A549 (cell line): ENCODE data around the gene RMP24.

ENCODE experiments used
- ATAC-seq, 2 experiments: fragments of 200-7000 bp in 1 of 2; fragments of >200 bp in 1 of 2; cut with Nextera tagmentation in 1 of 2; cut with Tn5 transposase in 1 of 2; 3 replicates each; pipeline versions ENCODE4 v1.8.0 to v1.9.1; 2018 to 2020; ENCODE audit warnings: mild to moderate bottlenecking in 1 of 2, moderate library complexity in 1 of 2
- CTCF ChIA-PET: fragments of 300-600 bp; sonication (Branson Sonifier 250); formaldehyde crosslinking; extraction: SDS; loops from one replicate; lab custom pipeline; 2021; ENCODE audit warnings: antibody characterized with exemption, inconsistent platforms; lab: Yijun Ruan, JAX
- POLR2A ChIA-PET: fragments of 350-600 bp; formaldehyde crosslinking; extraction: SDS; loops from one replicate; lab custom pipeline; 2021; ENCODE audit warnings: antibody characterized with exemption, inconsistent platforms; lab: Yijun Ruan, JAX
- DNase-seq, 2 experiments: peaks; one replicate each; pipeline versions ENCODE4 v3.0.0 to v3.0.0-alpha.2; 2011 to 2016; ENCODE audit warnings: low read depth in 1 of 2, low spot score in 1 of 2
- FAIRE-seq: peaks from 2 replicates; lab custom pipeline; 2011; peaks lifted over from hg19 to GRCh38; lab: Jason Lieb, UNC
- H3K27ac ChIP-seq, 2 experiments: fragments of >200 bp; sonication (Bioruptor Twin); formaldehyde crosslinking; 3 replicates each; pipeline ENCODE4 v1.5.1; 2016 to 2017
- H3K4me1 ChIP-seq: fragments of >200 bp; sonication (Bioruptor Twin); formaldehyde crosslinking; 3 replicates; pipeline ENCODE4 v1.6.1; 2016
- H3K4me2 ChIP-seq: fragments of >200 bp; sonication (Bioruptor Twin); formaldehyde crosslinking; 3 replicates; pipeline ENCODE4 v1.6.1; 2016
- H3K4me3 ChIP-seq: fragments of >200 bp; sonication (Bioruptor Twin); formaldehyde crosslinking; 3 replicates; pipeline ENCODE4 v1.5.1; 2016
- H3K9me3 ChIP-seq: fragments of >200 bp; sonication (Bioruptor Twin); formaldehyde crosslinking; 3 replicates; pipeline ENCODE4 v1.6.1; 2016
- BCL3 ChIP-seq: fragments of >200 bp; sonication (Bioruptor Twin); formaldehyde crosslinking; IDR thresholded peaks from 3 replicates; pipeline ENCODE4 v1.6.1; 2016
- BHLHE40 ChIP-seq: IDR thresholded peaks from 2 replicates; pipeline ENCODE4 v1.6.1; 2012; ENCODE audit warnings: low read depth, low read length, inconsistent platforms
- CEBPB ChIP-seq, 2 experiments: fragments of >200 bp in 1 of 2; sonication (Bioruptor Twin) in 1 of 2; formaldehyde crosslinking in 1 of 2; IDR thresholded peaks; 2 replicates each; pipeline ENCODE4 v1.6.1; 2012 to 2016
- CHD4 ChIP-seq: fragments of 200-600 bp; sonication (generic); IDR thresholded peaks from 2 replicates; pipeline ENCODE4 v1.6.1; 2016; ENCODE audit warnings: antibody characterized with exemption, mild to moderate bottlenecking, borderline replicate concordance
- E2F6 ChIP-seq: IDR thresholded peaks from 2 replicates; pipeline ENCODE4 v1.6.1; 2012; ENCODE audit warnings: low read depth, borderline replicate concordance
- EHF ChIP-seq: fragments of 250-450 bp; sonication (Bioruptor Pico); IDR thresholded peaks from 2 replicates; pipeline ENCODE4 v1.5.0; 2020; ENCODE audit warnings: mild to moderate bottlenecking
- EP300 ChIP-seq, 2 experiments: fragments of >200 bp; sonication (Bioruptor Twin); formaldehyde crosslinking; IDR thresholded peaks; 2 replicates in 1 of 2; 3 replicates in 1 of 2; pipeline ENCODE4 v1.6.1; 2016 to 2017
- ESRRA ChIP-seq: fragments of 150-350 bp; IDR thresholded peaks from 2 replicates; pipeline ENCODE4 v1.6.1; 2014; ENCODE audit warnings: mild to moderate bottlenecking, low read length, borderline replicate concordance
- FOXS1 ChIP-seq: fragments of 250-450 bp; sonication (Bioruptor Pico); IDR thresholded peaks from 2 replicates; pipeline ENCODE4 v1.5.0; 2020; ENCODE audit warnings: mild to moderate bottlenecking, moderate library complexity
- GATA3 ChIP-seq: IDR thresholded peaks from 2 replicates; pipeline ENCODE4 v1.6.1; 2012; ENCODE audit warnings: borderline replicate concordance
- HDAC2 ChIP-seq: fragments of 200-600 bp; sonication (generic); IDR thresholded peaks from 2 replicates; pipeline ENCODE4 v1.6.1; 2016
- HES2 ChIP-seq: fragments of >200 bp; sonication (Bioruptor Twin); formaldehyde crosslinking; IDR thresholded peaks from 2 replicates; pipeline ENCODE4 v1.6.1; 2016
- HEYL ChIP-seq: fragments of 250-450 bp; sonication (Bioruptor Pico); IDR thresholded peaks from 2 replicates; pipeline ENCODE4 v1.8.0; 2021; ENCODE audit warnings: mild to moderate bottlenecking, moderate library complexity
- HMGXB4 ChIP-seq: fragments of 250-450 bp; sonication (Bioruptor Pico); IDR thresholded peaks from 2 replicates; pipeline ENCODE4 v1.5.0; 2021; ENCODE audit warnings: mild to moderate bottlenecking, moderate library complexity, borderline replicate concordance
- HOXA7 ChIP-seq: fragments of 250-450 bp; sonication (Bioruptor Pico); IDR thresholded peaks from 2 replicates; pipeline ENCODE4 v1.5.0; 2020; ENCODE audit warnings: mild to moderate bottlenecking, moderate library complexity
- HOXB5 ChIP-seq: fragments of 250-450 bp; sonication (Bioruptor Pico); IDR thresholded peaks from 2 replicates; pipeline ENCODE4 v1.5.0; 2020; ENCODE audit warnings: mild to moderate bottlenecking, moderate library complexity
- JUNB ChIP-seq: fragments of >200 bp; sonication (Bioruptor Twin); formaldehyde crosslinking; IDR thresholded peaks from 2 replicates; pipeline ENCODE4 v1.6.1; 2016
- KDM5A ChIP-seq: fragments of 200-600 bp; sonication (generic); IDR thresholded peaks from 2 replicates; pipeline ENCODE4 v1.6.1; 2016; ENCODE audit warnings: antibody characterized with exemption, mild to moderate bottlenecking
- MAX ChIP-seq: IDR thresholded peaks from 2 replicates; pipeline ENCODE4 v1.6.1; 2012
- MYC ChIP-seq: IDR thresholded peaks from 2 replicates; pipeline ENCODE4 v1.6.1; 2012; ENCODE audit warnings: mild to moderate bottlenecking, inconsistent platforms, low read length, improper control_type of control experiment, borderline replicate concordance
- NFE2L2 ChIP-seq: fragments of 150-350 bp; conservative IDR thresholded peaks from 2 replicates; pipeline ENCODE4 v1.6.1; 2014; ENCODE audit warnings: low read length
- NPAS2 ChIP-seq: fragments of 250-450 bp; sonication (Bioruptor Pico); IDR thresholded peaks from 2 replicates; pipeline ENCODE4 v1.8.0; 2022; ENCODE audit warnings: mild to moderate bottlenecking, moderate library complexity, borderline replicate concordance
- RARB ChIP-seq: fragments of 250-450 bp; sonication (Bioruptor Pico); IDR thresholded peaks from 2 replicates; pipeline ENCODE4 v1.8.0; 2021; ENCODE audit warnings: mild to moderate bottlenecking, moderate library complexity
- RFX5 ChIP-seq: fragments of 450-650 bp; IDR thresholded peaks from 2 replicates; pipeline ENCODE4 v1.7.1; 2014; ENCODE audit warnings: antibody characterized with exemption, mild to moderate bottlenecking, moderate library complexity
- SREBF2 ChIP-seq: fragments of 450-650 bp; IDR thresholded peaks from 2 replicates; pipeline ENCODE4 v1.6.1; 2014; ENCODE audit warnings: mild to moderate bottlenecking, moderate library complexity
- USF2 ChIP-seq: fragments of 450-650 bp; IDR thresholded peaks from 2 replicates; pipeline ENCODE4 v1.6.1; 2014; ENCODE audit warnings: antibody characterized with exemption
- ZSCAN20 ChIP-seq: fragments of 250-450 bp; sonication (Bioruptor Pico); IDR thresholded peaks from 2 replicates; pipeline ENCODE4 v1.8.0; 2022; ENCODE audit warnings: mild to moderate bottlenecking, moderate library complexity
- WGBS: methylation state at CpG from one replicate; pipeline ENCODE4 v1.1.6; 2017; ENCODE audit errors: missing lambda C conversion rate; 5-methylcytosine and 5-hydroxymethylcytosine counted together

The RMP24 gene

GRCh38 chr18:35968278-35968880, 4.1 kb upstream of the RMP24 start:
- TF ChIP-seq HDAC2 = no peak
- TF ChIP-seq GATA3 = no peak
- no peak for TF ChIP-seq EHF (CRISPR knock-in tag)
- TF ChIP-seq RARB (CRISPR knock-in tag) = no peak
- no peak for TF ChIP-seq JUNB
- WGBS = 66% methylated on average over 9 of the region's 9 CpGs
- FAIRE-seq (no peak), DNase-seq (no peak), ATAC-seq (no peak)
- CTCF ChIA-PET = interaction anchor here (0.7 to 1.6 kb wide), 3 partner anchors 21 to 212 kb away, joined by 3 to 4 read pairs (median 3); no protein-coding TSS in a partner anchor
- Histone ChIP-seq H3K27ac (no peak overlapping the region), H3K4me1 (no peaks in the 10 kb centered on the region; the same call in 2 of the 3 replicates), H3K9me3 (no peaks in the 10 kb centered on the region), H3K4me2 (no peak overlapping the region), H3K4me3 (no peak overlapping the region)
- POLR2A ChIA-PET = no interaction called here

GRCh38 chr18:35969676-35970075, 2.8 kb upstream of the RMP24 start:
- FAIRE-seq (no peak), DNase-seq (no peak), ATAC-seq (no peak)
- TF ChIP-seq MYC (no peak), ZSCAN20 (CRISPR knock-in tag) (no peak), E2F6 (no peak), HES2 (no peak), SREBF2 (no peak), BCL3 (no peak), MAX (no peak), KDM5A (no peak), BHLHE40 (no peak), ESRRA (no peak), NFE2L2 (no peak), HMGXB4 (CRISPR knock-in tag) (no peak), CEBPB (IDR thresholded peaks at IDR 0.05) (no peak)
- Histone ChIP-seq H3K4me2 (no peak overlapping the region), H3K4me1 (peaks cover 6% of the 10 kb centered on the region; the same call in 1 of the 3 replicates), H3K4me3 (no peak overlapping the region), H3K27ac (no peak overlapping the region), H3K9me3 (no peaks in the 10 kb centered on the region)
- ChIA-PET POLR2A (no interaction called here), CTCF (no interaction called here)

- 38% methylated on average over 15 of the region's 15 CpGs for WGBS
These were observed 750 bp upstream of the RMP24 start for GRCh38 chr18:35971661-35972196.

More at GRCh38 chr18:35971661-35972196, 750 bp upstream of the RMP24 start:
- CTCF ChIA-PET = no interaction called here
- Histone ChIP-seq H3K27ac (peak overlapping the region; percentile 73 to 89), H3K4me2 (peak overlapping the region; percentile 58), H3K9me3 (no peaks in the 10 kb centered on the region), H3K4me3 (peak overlapping the region; percentile 61), H3K4me1 (peaks cover 6% of the 10 kb centered on the region; the same call in 1 of the 3 replicates)
- ATAC-seq (peak; percentile 38 to 50; a peak in 5 of 6 replicates), DNase-seq (no peak), FAIRE-seq (no peak)
- POLR2A ChIA-PET = interaction anchor here (0.5 to 1.4 kb wide), 10 partner anchors 10 to 598 kb away, joined by 3 to 9 read pairs (median 4); no protein-coding TSS in a partner anchor
- TF ChIP-seq CHD4 (no peak), EHF (CRISPR knock-in tag) (no peak), HEYL (CRISPR knock-in tag) (no peak), FOXS1 (CRISPR knock-in tag) (no peak), EP300 (IDR thresholded peaks at IDR 0.05) (no peak), CEBPB (IDR thresholded peaks at IDR 0.05) (no peak), MAX (no peak), HOXB5 (CRISPR knock-in tag) (no peak), NPAS2 (no peak), HMGXB4 (CRISPR knock-in tag) (no peak), HOXA7 (CRISPR knock-in tag) (no peak), USF2 (no peak), RFX5 (no peak), ZSCAN20 (CRISPR knock-in tag) (no peak), KDM5A (no peak), GATA3 (no peak)
